ENCODE data around the gene SMOC2.

DNA sequence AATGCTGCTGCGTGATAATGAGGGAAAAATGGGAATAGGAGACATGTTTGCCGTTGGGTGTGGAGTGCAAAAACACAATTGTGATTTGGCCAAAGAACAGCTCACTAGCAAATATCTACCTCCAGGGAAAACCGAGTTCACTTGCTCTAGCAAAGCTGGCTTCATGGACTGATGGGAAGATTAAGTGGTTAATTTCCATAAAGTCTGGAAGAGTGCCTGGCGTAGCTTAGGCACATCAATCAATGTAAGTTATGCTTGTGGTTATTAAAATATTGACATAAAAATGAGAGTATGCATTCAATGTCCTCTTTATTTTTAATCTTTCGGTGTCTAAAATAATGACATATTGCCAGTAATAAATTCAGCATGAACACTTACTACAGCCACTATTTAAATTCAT lies 267.5 kb downstream of the SMOC2 start:
- TF ChIP-seq EZH2 (IDR thresholded peaks at IDR 0.05) (no peak), POLR2AphosphoS5 (IDR thresholded peaks at IDR 0.05; ENCODE audit: borderline replicate concordance, low read depth, low read length) (no peak), FOXP2 (optimal IDR thresholded peaks at IDR 0.05; ENCODE audit: control extremely low read depth, extremely low read length, insufficient read depth) (no peak)
